Measurements from ENCODE around the gene CAPN5. TPM values are rescaled to one million over a fixed set of nuclear protein-coding genes. Genes with fewer than 3 reads are reported as not detected.

Gene CAPN5
- total and polyA plus RNA-seq, 5 experiments from 2014 or later = 6.2 to 13.1 (median 9.5) TPM

DNA sequence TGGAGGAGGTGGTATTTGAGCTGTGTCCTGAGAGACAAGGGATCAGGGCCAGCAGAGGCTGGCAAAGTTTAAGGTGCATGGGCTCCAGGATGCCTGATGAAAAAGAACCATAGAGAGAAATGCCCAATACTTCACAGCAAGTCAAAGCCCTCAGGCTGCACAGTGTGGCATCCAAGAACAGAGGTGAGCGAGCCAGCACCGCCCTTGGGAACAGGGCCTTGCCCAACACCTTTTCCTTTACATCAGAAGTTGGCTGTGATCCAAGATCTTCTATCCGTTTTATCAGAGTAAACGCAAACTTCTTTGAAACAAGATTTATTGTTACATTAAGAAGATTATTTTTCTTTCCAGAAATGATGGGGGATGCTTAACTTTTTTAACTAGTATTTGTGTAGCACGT, 31.2 kb upstream of the CAPN5 start:
- peaks cover 4 to 10% (median 9%) of the 10 kb centered on the region in 4 donors for H3K4me1 Mint-ChIP-seq
- POLR2A ChIA-PET = no interaction called here
- no peak overlapping the region for H3K4me3 Mint-ChIP-seq
- peaks cover 22 to 54% (median 39%) of the 10 kb centered on the region in 5 donors for H3K27me3 Mint-ChIP-seq
- ATAC-seq (no peak), DNase-seq (no peak)
- H3K9me3 Mint-ChIP-seq = peaks cover 0 to 2% (median 0%) of the 10 kb centered on the region in 9 donors
- no peaks in the 10 kb centered on the region for H3K36me3 Mint-ChIP-seq
- no peak overlapping the region for H3K27ac Mint-ChIP-seq

DNA sequence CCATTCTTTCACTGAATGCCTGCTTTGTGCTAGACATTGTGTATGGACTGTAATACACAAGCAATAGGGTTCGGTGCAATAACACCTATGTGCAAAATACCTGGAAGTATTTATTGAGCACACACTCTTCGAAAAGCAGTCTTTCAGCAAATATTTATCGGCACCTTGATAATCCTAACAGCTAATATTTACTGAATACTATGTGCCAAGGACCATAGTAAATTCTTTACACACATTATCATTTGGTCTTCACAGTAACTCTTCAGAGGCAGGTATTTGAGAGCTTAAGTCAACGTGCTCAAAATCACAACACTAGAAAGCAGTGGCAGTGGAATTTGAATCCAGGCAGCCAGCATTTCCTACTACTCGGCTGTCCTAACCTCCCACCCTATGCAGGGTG, 30.4 kb upstream of the CAPN5 start:
- no peak for ATAC-seq
- H3K27me3 Mint-ChIP-seq = peaks cover 22 to 54% (median 39%) of the 10 kb centered on the region in 5 donors
- POLR2A ChIA-PET = no interaction called here

DNA sequence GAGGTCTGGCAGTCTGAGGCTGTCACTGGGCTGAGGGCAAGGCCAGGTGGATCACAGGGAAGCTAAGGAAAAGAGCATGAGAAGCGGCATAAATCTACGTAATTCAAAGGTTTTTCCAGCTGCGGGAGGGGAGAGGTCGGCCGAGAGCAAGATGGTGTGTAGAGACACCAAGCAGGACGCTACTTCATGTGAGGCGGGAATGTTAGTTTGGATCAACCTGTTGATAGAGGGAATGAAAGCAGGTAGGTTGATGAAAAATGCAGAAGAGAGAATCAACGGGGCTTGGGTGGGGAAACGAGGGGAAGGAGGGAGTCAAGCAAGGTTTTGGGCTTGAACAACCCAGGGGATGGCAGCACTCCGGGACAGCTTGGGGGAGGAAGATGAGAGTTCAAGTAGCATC, 29.7 kb upstream of the CAPN5 start:
- ATAC-seq (no peak), DNase-seq (no peak)
- POLR2A ChIA-PET = no interaction called here
- H3K4me1 Mint-ChIP-seq = peaks cover 4 to 13% (median 9%) of the 10 kb centered on the region in 4 donors
- peaks cover 21 to 55% (median 39%) of the 10 kb centered on the region in 5 donors for H3K27me3 Mint-ChIP-seq
- no peaks in the 10 kb centered on the region for H3K36me3 Mint-ChIP-seq
- peak overlapping the region in 2 of 10 donors; percentile 21 to 45 for H3K27ac Mint-ChIP-seq
- peaks cover 0 to 2% (median 0%) of the 10 kb centered on the region in 9 donors for H3K9me3 Mint-ChIP-seq
- peak overlapping the region in 1 of 10 donors; percentile 27 for H3K4me3 Mint-ChIP-seq

More for the DNA sequence above, 30.4 kb upstream of the CAPN5 start:
- no peak overlapping the region for H3K4me3 Mint-ChIP-seq
- H3K4me1 Mint-ChIP-seq = peaks cover 4 to 13% (median 9%) of the 10 kb centered on the region in 4 donors
- DNase-seq = no peak
- no peak overlapping the region for H3K27ac Mint-ChIP-seq
- H3K9me3 Mint-ChIP-seq = peaks cover 0 to 2% (median 0%) of the 10 kb centered on the region in 9 donors
- no peaks in the 10 kb centered on the region for H3K36me3 Mint-ChIP-seq

DNA sequence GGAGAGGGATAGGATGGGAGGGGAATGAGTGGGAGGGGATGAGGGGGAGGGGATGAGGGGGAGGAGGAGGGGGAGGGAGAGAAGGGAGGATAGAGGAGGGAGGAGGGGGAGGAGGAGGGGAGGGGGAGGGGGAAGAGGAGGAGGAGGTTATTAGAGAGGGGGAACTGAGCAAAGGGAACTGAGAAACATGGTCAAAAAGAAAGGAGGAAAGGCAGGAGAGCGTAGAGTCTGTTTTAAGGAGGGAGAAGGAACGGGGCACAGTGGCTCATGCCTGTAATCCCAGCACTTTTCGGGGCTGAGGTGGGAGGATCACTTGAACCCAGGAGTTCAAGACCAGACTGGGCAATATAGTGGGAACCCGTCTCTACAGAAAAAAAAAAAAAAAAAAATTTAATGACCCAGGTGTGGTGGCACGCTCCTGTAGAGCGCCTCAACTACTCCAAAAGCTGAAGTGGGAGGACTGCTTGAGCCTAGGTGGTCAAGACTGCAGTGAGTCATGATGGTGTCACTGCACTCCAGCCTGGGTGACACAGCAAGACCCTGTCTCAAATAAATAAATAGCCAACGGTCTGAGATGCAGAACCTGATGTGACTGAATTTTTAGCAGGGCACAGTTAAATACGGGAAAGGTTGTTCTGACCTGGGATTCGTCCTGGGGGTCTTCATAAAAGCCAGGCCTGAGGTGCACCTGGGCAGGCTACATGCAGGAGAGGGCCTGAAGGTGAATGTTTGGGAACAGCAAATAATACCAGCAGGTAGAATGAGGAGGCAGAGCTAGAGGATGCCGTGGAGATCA, 28.5 kb upstream of the CAPN5 start:
- Mint-ChIP-seq H3K36me3 (no peaks in the 10 kb centered on the region), H3K27me3 (peaks cover 23 to 63% (median 46%) of the 10 kb centered on the region in 5 donors), H3K4me3 (peak overlapping the region in 9 of 10 donors; percentile 23 to 80 (median 71)), H3K9me3 (peaks cover 0 to 2% (median 0%) of the 10 kb centered on the region in 9 donors), H3K27ac (peak overlapping the region in 1 of 10 donors; percentile 8), H3K4me1 (peaks cover 4 to 13% (median 9%) of the 10 kb centered on the region in 4 donors)
- DNase-seq (no peak), ATAC-seq (no peak)
- POLR2A ChIA-PET = no interaction called here

DNA sequence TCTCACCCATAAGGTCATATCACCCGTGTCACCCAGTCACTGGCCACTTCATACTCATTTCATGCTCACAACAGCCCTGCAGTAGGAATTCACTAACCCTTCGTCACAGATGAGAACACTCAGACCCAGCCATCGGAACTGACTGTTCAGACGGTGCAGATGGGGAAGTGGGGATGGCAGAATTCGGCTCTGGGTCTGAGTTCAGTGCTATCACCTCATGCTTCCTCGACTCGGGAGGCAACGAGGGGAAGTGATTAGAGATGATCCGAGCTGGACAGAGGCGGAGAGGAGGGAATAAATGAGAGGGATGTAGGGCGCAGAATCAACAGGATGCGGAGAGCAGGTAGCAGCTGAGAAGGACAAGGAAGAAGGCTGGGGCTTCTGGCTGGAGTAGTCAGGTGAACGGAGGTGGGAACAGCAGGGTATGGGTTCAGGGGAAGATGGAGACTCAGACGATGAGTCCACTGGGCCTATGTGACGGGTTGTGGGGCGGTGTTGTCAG, 27.9 kb upstream of the CAPN5 start:
- peaks cover 23 to 66% (median 47%) of the 10 kb centered on the region in 5 donors for H3K27me3 Mint-ChIP-seq
- ATAC-seq = no peak
- H3K4me3 Mint-ChIP-seq = peak overlapping the region; percentile 9 to 80 (median 72)
- no peak for DNase-seq
- POLR2A ChIA-PET = no interaction called here
- peaks cover 0 to 2% (median 0%) of the 10 kb centered on the region in 9 donors for H3K9me3 Mint-ChIP-seq
- peak overlapping the region in 3 of 10 donors; percentile 8 to 74 (median 51) for H3K27ac Mint-ChIP-seq
- H3K36me3 Mint-ChIP-seq = no peaks in the 10 kb centered on the region
- H3K4me1 Mint-ChIP-seq = peaks cover 4 to 13% (median 9%) of the 10 kb centered on the region in 4 donors

DNA sequence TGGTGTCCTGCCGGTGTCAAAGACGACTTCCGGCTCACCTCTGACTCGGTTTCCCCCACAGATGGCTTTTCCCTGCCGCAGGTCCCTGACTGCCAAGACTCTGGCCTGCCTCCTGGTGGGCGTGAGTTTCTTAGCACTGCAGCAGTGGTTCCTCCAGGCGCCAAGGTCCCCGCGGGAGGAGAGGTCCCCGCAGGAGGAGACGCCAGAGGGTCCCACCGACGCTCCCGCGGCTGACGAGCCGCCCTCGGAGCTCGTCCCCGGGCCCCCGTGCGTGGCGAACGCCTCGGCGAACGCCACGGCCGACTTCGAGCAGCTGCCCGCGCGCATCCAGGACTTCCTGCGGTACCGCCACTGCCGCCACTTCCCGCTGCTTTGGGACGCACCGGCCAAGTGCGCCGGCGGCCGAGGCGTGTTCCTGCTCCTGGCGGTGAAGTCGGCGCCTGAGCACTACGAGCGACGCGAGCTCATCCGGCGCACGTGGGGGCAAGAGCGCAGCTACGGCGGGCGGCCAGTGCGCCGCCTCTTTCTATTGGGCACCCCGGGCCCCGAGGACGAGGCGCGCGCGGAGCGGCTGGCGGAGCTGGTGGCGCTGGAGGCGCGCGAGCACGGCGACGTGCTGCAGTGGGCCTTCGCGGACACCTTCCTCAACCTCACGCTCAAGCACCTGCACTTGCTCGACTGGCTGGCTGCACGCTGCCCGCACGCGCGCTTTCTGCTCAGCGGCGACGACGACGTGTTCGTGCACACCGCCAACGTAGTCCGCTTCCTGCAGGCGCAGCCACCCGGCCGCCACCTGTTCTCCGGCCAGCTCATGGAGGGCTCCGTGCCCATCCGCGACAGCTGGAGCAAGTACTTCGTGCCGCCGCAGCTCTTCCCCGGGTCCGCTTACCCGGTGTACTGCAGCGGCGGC, 27.0 kb upstream of the CAPN5 start:
- peaks cover 0 to 2% (median 0%) of the 10 kb centered on the region in 9 donors for H3K9me3 Mint-ChIP-seq
- ATAC-seq = peak; percentile 89 to 91
- H3K27ac Mint-ChIP-seq = peak overlapping the region in 1 of 10 donors; percentile 26
- POLR2A ChIA-PET = no interaction called here
- no peaks in the 10 kb centered on the region for H3K36me3 Mint-ChIP-seq
- peaks cover 4 to 13% (median 9%) of the 10 kb centered on the region in 4 donors for H3K4me1 Mint-ChIP-seq
- peak in 5 of 10 donors; percentile 17 to 38 (median 29) for DNase-seq
- peaks cover 25 to 72% (median 50%) of the 10 kb centered on the region in 5 donors for H3K27me3 Mint-ChIP-seq
- H3K4me3 Mint-ChIP-seq = peak overlapping the region in 9 of 10 donors; percentile 22 to 77 (median 63)

DNA sequence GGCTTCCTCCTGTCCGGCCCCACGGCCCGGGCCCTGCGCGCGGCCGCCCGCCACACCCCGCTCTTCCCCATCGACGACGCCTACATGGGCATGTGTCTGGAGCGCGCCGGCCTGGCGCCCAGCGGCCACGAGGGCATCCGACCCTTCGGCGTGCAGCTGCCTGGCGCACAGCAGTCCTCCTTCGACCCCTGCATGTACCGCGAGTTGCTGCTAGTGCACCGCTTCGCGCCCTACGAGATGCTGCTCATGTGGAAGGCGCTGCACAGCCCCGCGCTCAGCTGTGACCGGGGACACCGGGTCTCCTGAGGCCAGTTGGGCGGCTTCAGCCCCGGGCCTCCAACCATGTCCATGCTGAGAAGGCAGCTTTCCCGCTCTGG, 26.4 kb upstream of the CAPN5 start:
- DNase-seq (no peak), ATAC-seq (no peak)
- Mint-ChIP-seq H3K4me3 (peak overlapping the region in 5 of 10 donors; percentile 10 to 64 (median 47)), H3K27me3 (peaks cover 25 to 79% (median 53%) of the 10 kb centered on the region in 5 donors), H3K36me3 (no peaks in the 10 kb centered on the region), H3K27ac (no peak overlapping the region), H3K9me3 (peaks cover 0 to 2% (median 0%) of the 10 kb centered on the region in 9 donors), H3K4me1 (peaks cover 4 to 13% (median 9%) of the 10 kb centered on the region in 4 donors)
- POLR2A ChIA-PET = interaction anchor here (0.9 kb wide), 1 partner anchor 14 kb away, joined by 3 read pairs; no protein-coding TSS in a partner anchor

DNA sequence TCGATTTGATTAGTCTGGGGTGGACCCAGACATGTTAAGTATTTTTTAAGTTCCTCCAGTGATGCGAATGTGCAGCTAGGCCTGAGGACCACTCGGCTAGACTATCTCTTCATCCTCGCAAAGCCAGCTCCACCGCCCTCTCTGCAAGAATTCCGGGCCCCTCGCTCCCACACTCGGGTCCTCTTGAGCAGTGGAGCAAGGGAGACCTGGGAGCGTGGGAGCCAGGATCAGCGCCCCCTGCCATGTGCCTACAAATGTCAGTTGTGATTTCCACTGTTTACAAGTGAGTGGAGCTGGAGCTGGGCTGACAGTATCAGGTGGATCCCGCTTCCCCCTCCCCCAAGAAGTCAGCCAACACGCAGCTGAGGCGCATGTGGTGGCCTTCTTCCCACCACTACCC, 25.9 kb upstream of the CAPN5 start:
- Mint-ChIP-seq H3K36me3 (no peaks in the 10 kb centered on the region), H3K4me1 (peaks cover 4 to 15% (median 9%) of the 10 kb centered on the region in 4 donors), H3K27me3 (peaks cover 25 to 81% (median 54%) of the 10 kb centered on the region in 5 donors), H3K4me3 (peak overlapping the region; percentile 10 to 64 (median 44)), H3K9me3 (peaks cover 0 to 2% (median 0%) of the 10 kb centered on the region in 9 donors), H3K27ac (no peak overlapping the region)
- ATAC-seq (no peak), DNase-seq (no peak)
- POLR2A ChIA-PET = interaction anchor here (0.9 kb wide), 1 partner anchor 15 kb away, joined by 3 read pairs; no protein-coding TSS in a partner anchor

DNA sequence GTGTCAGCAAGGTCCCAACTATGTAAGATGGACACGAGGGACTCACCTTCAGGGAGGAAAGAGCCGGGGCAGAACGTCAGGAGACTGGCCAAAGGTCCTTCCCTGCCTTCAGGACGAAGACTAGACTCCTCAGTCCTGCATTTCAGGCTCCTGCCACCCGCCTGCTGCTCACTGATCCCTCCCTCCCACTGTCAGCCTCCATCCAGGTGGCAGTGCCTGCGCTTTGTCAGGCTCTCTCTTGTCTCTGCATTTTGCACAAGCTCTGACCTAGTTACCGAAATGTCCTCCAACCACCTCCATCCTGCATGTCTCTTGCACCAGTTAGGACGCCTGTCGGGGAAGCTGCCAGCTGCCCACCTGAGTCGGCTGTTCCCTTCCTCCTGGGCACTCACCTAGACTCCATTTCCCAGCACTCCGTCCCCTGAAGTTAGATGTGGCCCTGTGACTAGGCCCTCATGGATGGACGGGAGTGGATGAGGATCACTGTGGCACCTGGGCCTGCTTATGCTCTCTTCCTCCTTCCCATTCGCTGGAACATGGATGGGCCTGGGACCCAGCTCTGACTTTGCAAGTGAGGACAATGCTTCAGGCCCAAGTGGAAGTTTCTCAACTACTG, 24.6 kb upstream of the CAPN5 start:
- POLR2A ChIA-PET = no interaction called here
- peak overlapping the region in 1 of 10 donors; percentile 8 for H3K4me3 Mint-ChIP-seq
- ATAC-seq (no peak), DNase-seq (no peak)
- no peak overlapping the region for H3K27ac Mint-ChIP-seq
- H3K36me3 Mint-ChIP-seq = no peaks in the 10 kb centered on the region
- H3K4me1 Mint-ChIP-seq = peaks cover 10 to 23% (median 20%) of the 10 kb centered on the region in 4 donors
- H3K27me3 Mint-ChIP-seq = peaks cover 18 to 68% (median 46%) of the 10 kb centered on the region in 5 donors
- H3K9me3 Mint-ChIP-seq = peaks cover 0 to 1% (median 0%) of the 10 kb centered on the region in 9 donors

DNA sequence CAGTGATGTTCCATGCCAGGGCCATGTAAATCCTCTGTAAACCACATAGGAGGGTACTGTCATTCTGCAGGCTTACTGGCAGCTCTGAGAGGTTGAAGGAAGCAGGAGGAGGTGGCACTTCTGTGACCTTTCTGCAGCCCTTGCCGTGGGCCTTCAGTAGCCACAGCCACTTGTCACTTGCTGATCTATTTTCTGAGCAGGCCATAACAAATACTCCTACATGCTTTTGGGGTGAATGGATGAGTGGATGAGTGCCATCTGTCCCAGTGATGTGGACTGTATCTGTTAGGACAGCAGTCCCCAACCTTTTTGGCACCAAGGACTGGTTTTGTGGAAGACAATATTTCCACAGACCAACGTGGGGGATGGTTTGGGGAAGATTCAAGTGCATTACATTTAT, 22.4 kb upstream of the CAPN5 start:
- ATAC-seq (no peak), DNase-seq (no peak)
- Mint-ChIP-seq H3K4me3 (no peak overlapping the region), H3K4me1 (peaks cover 8 to 15% (median 12%) of the 10 kb centered on the region in 4 donors), H3K27ac (no peak overlapping the region), H3K36me3 (no peaks in the 10 kb centered on the region), H3K27me3 (peaks cover 6 to 46% (median 27%) of the 10 kb centered on the region in 5 donors), H3K9me3 (no peaks in the 10 kb centered on the region)
- POLR2A ChIA-PET = no interaction called here

DNA sequence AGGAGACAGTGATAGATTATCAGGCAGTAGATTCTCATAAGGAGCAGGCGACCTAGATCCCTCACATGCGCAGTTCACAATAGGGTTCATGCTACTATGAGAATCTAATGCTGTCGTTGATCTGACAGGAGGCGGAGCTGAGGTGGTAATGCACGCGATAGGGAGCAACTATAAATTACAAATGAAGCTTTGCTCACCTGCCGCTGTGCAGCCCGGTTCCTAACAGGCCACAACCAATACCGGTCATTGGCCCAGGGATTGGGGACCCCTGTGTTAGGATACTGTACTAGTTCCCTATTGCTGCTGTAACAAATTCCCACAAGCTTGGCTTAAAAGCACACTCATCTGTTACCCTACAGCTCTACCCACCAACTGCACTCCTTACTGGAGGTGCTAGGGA, 21.9 kb upstream of the CAPN5 start:
- Mint-ChIP-seq H3K27ac (no peak overlapping the region), H3K27me3 (peaks cover 6 to 45% (median 26%) of the 10 kb centered on the region in 5 donors), H3K36me3 (no peaks in the 10 kb centered on the region), H3K4me1 (peaks cover 8 to 15% (median 11%) of the 10 kb centered on the region in 4 donors), H3K4me3 (no peak overlapping the region), H3K9me3 (no peaks in the 10 kb centered on the region)
- POLR2A ChIA-PET = no interaction called here
- ATAC-seq (no peak), DNase-seq (no peak)

DNA sequence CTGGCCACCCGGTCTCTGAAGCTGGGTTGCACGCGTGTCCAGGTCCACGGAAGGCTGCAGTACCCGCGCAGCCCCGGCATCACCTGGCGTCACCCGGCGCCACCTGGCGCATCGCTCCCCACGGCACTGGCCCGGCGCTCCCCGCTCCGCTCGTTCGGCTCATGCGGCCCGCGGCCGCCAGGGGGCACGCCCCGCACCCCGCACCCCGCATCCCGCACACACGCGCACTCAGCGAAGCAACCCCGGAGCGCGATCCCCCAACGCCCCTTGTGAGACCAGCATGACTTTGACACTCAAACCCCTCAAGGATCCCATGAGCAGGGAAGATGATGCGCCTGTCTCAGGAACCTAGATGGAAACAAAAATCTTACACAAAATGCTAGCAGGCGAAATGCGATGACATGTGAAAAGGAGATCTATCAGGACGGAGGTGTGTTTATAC, 20.7 kb upstream of the CAPN5 start:
- Mint-ChIP-seq H3K27me3 (peaks cover 5 to 34% (median 16%) of the 10 kb centered on the region in 5 donors), H3K4me3 (peak overlapping the region in 7 of 10 donors; percentile 6 to 55 (median 15)), H3K4me1 (peaks cover 8 to 14% (median 10%) of the 10 kb centered on the region in 4 donors), H3K27ac (peak overlapping the region in 4 of 10 donors; percentile 5 to 57 (median 44)), H3K36me3 (no peaks in the 10 kb centered on the region), H3K9me3 (no peaks in the 10 kb centered on the region)
- POLR2A ChIA-PET = no interaction called here
- peak; percentile 42 to 76 (median 66) for DNase-seq
- ATAC-seq = peak; percentile 65 to 66

All from naive thymus-derived CD8-positive, alpha-beta T cell (primary cell).